ENCODE results near the gene PCBP4.
"Not testable (repeated sequence)": the region's sequence is repeated elsewhere in the genome, so short reads cannot be mapped to it uniquely, and the experiment has no call there.

Gene PCBP4

DNA sequence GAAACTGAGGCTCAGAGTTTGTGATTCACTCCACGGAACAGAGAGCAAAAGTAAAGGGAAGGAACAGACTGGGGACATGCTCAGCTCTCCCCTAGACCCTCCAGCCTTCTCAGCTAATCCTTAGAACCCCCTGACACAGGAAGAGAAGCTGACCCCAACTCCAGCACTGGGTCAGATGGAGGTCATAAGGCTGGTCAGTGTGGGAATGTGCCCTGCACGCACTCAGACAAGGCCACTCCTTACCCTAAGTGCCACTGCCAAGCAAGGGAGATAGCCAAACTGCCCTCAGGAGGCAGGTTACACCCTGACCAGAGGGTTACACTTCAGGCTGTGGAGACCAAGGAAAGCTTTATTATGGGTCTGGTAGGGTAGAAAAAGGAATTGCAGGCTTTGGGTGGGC, 27.3 kb upstream of the PCBP4 start:
- DNase-seq (ENCODE audit: low read depth), result no peak

DNA sequence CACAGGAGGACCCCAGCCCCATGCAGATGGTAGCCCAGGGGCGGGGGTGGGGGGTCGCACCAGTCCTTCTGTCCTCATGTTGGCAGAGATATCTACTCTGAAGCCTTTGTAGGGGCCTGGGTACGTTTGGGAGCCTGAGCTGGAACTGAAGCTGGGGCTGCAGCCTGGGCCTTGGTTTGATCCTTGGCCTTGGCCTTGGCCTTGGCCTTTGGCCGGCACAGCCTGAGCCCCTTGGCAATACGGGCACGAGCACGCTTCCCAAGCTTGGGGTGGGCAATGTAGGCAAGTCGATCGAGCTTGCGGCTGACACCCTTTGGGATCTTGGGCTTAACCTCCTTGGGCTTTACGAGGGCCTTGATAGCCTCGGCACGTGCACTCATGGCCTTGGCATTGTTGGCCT, 26.4 kb upstream of the PCBP4 start:
- not testable (repeated sequence) for DNase-seq (ENCODE audit: low read depth)

DNA sequence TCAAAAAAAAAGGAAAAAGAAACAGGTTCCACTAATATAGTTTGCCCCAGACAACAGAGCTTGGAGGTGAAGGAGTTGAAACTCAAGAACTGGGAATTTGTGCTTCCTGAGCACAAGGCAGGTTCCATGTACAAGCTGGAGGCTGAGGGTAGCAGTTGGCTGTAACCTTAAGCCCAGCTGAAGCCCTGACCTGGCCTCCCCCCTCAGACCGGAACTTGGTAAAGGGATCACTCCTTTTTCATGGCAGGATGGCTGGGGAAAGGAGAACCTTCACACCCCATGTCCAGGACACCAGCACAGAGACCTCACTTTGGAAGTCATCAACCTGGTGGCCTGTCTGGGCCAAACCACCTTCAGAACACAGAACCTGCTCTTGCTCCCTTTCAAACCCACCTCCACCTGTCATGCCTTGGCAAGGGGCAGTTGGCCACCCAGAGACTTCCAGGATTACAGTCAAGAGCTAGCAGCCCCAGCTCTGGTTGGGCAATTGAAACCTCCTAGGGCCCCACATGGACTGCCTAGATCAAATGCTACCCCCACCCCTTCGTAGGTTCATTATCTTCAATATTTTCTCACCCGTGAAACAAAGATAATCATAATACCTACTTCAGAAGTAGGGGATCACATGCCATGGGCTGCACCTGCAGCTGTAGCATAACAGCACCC, 24.9 kb upstream of the PCBP4 start:
- no peak for DNase-seq (ENCODE audit: low read depth)

GRCh38 chr3:51990501-51990971, 23.3 kb upstream of the PCBP4 start:
- not testable (repeated sequence) for DNase-seq (ENCODE audit: low read depth)

DNA sequence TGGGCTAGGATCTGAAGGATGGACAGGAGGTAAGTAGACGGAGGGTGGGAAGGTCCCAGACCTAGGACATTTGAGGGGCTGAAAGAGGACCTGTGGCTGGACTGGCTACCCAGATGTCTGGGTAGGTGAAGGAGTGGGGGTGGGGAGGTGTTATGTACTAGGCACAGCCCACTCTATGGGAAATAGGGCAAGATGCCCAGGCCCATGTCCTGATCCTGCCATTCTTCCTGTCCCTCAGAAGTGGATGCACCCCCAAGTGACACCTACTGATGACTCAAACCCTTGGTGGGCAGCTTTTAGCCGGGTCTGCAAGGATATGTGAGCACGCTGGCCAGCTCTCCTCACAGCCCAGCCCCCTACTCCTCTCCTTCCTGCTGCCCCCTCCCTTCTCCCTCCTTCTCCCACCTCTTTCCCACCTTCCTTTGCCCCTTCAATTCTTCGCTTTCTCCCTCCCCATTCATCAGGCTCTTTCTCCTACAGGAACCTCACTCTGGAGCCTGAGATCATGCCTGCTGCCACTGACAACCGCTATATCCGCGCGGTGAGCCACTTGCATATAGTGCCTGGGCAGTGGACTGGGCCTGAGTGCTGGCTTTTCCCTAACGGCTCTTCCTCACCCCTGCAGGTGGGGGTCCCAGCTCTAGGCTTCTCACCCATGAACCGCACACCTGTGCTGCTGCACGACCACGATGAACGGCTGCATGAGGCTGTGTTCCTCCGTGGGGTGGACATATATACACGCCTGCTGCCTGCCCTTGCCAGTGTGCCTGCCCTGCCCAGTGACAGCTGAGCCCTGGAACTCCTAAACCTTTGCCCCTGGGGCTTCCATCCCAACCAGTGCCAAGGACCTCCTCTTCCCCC, 21.3 kb upstream of the PCBP4 start:
- DNase-seq (ENCODE audit: low read depth), result no peak

DNA sequence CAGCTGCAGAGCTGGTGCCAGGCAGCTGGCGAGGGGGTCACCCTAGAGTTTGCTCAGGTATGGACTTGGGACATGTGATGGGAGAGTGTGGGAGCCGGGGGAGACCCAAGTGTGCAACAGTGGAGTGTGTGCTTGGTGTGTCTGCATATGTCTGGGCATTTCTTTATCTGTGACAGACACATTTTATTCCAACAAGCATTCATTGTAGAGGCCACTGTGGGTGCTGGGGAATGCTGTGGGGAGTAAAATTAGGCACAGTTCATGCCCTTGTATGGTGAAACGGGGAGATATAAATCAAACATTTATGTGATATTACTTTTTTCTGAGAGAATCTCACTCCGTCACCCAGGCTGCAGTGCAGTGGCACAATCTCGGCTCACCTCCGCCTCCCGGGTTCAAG, 20.3 kb upstream of the PCBP4 start:
- no peak for DNase-seq (ENCODE audit: low read depth)

DNA sequence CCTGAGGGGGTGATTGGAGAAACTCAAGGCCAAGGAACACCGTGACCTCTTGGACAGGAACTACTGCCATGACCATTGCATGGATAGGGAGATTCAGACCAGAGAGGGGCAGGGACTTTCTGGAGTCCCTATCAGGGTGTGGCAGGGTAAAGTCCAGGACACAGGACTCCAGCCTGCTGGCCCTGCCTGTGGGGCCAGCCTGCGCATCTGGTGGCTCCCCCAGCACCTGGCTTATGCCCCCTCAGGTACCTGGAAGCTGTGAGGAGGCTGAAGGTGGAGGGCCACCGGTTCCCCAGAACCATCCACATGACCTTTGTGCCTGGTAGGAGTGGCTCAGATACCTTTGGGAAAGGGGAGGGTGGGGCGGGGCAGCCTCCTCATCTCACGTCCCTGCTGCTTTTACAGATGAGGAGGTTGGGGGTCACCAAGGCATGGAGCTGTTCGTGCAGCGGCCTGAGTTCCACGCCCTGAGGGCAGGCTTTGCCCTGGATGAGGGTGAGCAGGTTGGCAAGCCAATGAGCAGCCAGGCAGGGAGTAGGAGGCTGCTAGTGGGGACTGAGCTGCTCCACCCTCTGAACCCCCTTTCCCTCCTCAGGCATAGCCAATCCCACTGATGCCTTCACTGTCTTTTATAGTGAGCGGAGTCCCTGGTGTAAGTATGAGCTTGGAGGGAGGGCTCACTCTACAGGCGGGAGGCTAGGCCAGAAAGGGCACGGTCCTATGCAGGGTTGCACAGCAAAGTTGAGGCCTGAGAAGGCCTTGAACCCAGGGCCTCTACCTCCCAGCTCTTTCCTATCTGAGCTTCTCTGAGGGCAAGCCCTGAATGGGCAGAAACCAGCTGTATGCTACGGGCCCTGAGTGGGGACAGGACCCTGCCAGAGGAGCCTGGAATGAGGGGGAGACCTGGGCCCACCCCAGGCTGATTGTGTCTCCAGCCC, 19.0 kb upstream of the PCBP4 start:
- no peak for DNase-seq (ENCODE audit: low read depth)

GRCh38 chr3:51985063-51985462, 17.8 kb upstream of the PCBP4 start:
- no peak for DNase-seq (ENCODE audit: low read depth)

GRCh38 chr3:51984269-51984647, 17.0 kb upstream of the PCBP4 start:
- no peak for DNase-seq (ENCODE audit: low read depth)

DNA sequence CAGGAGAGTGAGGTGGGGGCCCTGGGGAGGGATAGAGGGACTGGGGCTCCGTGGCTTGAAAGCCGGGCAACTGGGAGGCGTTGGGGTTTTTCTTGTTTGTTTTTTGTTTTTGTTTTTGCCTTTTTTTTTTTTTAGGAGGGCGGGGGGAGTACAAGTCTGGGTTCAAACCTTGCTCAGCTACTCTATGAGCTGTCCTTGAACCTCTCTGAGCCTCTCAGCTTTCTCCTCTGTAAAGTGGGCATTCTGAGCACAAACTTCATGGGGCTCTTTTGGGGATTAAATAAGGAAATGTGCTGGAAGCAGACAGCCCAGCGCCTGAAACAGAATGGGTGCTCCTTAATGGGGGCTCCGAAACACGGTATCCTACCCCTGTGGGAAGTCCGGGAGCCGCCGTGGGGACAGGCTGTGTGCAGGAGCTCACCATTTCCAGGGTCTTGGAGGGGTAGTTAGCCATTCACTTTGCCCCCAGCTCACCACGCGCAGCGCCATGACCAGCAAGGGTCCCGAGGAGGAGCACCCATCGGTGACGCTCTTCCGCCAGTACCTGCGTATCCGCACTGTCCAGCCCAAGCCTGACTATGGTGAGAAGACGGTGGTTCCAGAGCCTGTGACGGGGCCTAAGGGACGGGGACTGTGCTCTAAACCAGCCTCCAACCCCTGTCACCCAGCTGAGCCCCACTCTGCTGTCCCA, 16.5 kb upstream of the PCBP4 start:
- DNase-seq (ENCODE audit: low read depth), result no peak

DNA sequence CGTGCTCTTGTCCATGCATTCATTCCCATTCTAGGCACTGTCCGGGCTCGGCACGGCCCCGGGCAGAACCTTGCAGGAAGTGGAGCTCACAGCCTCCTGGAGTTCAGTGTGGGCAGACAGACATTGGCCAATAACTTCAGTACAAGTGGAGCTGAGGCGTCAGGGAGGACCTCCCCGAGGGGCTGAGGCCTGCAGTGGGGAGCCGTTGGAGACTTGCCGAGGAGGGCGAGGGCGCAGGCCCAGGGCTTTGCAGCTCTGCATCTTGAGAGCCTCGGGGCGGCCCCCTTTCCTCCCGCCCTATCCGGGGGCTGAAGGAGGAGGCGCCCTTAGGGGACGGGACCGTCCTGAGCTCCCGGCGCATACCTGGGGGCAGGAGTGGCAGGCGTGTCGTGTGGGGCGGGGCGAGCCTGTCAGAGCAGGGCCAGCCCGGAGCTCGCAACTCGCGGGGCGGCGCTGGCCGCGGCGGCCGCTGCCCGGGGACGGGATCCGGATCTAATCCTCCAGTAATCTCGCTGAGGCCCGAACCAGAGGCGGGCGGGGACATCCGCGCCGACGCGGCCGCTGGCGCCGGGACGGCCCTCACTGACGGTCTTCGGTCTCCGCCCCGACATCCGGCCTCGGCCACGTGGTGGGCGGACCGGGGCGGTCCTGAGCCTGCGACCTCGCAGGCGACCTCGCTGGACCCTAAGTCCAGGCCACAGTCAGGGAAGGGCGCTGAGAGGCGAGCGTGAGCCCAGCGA, 15.8 kb upstream of the PCBP4 start, which contains the start of gene ACY1:
Gene ACY1, plus strand, starts transcription at position 698 of the 740 bp plus-strand sequence. CDS start 530 bp downstream, outside the sequence.
- peak; percentile 87 for DNase-seq (ENCODE audit: low read depth)

GRCh38 chr3:51982352-51982837, 15.1 kb upstream of the PCBP4 start:
- peak; percentile 65 for DNase-seq (ENCODE audit: low read depth)

DNA sequence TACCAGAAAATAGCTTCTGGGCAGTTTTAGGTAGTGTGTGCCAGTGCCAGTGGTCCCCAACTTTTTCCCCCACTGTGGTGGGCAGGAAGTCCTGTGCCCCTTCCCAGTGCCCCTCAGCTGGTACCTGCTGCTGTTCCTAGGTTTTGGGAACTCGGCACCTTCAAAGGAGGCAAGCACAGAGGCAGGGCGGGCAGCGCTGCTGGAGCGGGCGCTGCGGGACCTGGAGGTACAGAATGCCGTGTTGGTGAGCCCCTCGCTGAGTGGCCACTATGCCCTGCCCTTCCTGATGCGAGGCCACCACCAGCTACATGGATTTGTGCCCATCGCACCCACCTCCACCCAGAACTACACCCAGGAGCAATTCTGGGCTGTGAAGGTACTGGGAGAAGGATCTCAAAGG, 13.0 kb upstream of the PCBP4 start:
- no peak for DNase-seq (ENCODE audit: low read depth)

DNA sequence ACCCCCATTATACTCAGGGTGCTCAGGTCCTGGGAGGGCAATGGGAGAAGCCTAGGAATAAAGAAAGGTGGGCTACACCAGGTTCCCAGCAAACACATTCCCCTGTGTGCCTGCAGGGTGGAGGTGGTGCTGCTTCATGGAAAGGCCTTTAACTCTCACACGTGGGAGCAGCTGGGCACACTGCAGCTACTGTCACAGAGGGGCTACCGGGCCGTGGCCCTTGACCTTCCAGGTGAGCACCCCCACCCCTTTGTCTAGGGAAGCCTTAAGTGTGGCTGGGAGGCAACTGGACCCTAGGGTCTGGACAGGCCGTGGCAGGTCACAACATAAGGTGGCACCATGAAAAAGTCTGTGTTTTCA, 10.9 kb upstream of the PCBP4 start:
- DNase-seq (ENCODE audit: low read depth), result no peak

GRCh38 chr3:51977446-51978142, 10.3 kb upstream of the PCBP4 start:
- DNase-seq (ENCODE audit: low read depth), result no peak

DNA sequence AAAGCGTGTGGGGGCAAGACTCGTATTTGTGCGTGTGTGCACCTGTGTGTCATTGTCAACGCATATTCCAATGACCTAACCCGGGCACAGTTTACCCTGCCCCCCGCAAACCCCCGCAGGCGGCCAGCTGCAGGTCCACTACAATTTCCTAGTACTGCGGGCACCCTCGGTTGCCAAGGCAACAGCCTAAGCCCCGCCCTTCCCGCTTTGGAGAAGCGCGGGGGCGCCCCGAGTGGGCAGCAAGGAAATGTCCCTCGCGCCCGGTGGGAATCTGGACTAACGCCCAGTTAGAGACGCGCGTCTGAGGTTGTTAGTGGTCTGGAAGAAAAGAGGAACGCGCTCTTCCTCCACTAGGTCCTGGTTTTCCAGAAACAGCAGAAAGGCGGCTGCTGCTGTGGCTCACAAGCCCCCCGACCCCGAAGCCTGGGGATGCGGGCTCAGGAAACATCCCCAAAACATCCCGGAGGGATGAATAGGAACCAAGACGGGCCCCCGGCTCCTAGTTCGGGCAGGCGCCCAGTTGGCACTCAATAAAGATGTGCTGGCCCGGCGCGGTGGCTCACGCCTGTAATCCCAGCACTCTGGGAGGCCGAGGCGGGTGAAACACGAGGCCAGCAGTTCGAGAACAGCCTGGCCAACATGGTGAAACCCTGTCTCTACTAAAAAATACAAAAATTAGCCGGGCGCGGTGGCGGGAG, 8.7 kb upstream of the PCBP4 start:
- peak; percentile 67 for DNase-seq (ENCODE audit: low read depth)

- DNase-seq (ENCODE audit: low read depth), result peak; percentile 72
These were observed 8.0 kb upstream of the PCBP4 start, which contains the start of gene ABHD14A for GRCh38 chr3:51974963-51975851. TSS of gene ABHD14A (plus strand) at chr3:51975064. CDS start at chr3:51975136, 72 bp downstream.

DNA sequence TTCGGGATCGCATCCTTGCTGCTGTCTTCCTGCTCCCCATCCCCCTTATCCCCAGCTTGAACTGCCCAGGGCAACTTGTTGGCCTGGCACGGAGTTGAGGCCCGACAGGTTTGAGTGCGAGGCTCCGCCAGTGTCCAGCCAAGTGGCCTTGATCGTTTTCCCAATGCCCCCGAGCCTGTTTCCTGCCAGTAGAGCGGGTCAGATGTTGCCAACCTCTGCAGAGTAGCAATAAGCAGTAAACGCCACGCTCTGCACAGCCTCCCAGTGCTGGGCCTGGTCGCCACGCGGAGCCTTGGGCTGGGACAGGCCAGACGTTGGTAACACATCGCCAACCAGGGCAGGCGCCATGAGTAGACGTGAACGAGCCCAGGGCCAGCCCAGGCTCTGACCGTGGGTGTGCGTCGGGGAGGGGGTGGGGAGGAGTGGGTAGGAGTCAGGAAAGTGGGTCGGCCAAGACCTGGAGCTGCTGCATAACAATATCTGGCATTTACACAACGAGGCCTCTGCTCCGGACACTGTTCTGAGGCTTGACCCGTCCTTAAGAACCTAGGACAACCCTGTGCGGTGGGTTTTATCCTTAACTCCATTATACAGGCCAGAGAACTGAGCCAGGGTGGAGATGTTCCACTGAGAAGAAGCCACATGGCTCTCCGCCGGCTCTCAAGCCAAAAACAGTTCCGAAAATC, 7.2 kb upstream of the PCBP4 start:
- no peak for DNase-seq (ENCODE audit: low read depth)
